Measurements from ENCODE around the gene SRRM2. TPM values are rescaled to one million over a fixed set of nuclear protein-coding genes. Genes with fewer than 3 reads are reported as not detected.

SRRM2 gene
- polyA plus RNA-seq, 4 donors, result 329 to 655 (median 496) TPM

DNA sequence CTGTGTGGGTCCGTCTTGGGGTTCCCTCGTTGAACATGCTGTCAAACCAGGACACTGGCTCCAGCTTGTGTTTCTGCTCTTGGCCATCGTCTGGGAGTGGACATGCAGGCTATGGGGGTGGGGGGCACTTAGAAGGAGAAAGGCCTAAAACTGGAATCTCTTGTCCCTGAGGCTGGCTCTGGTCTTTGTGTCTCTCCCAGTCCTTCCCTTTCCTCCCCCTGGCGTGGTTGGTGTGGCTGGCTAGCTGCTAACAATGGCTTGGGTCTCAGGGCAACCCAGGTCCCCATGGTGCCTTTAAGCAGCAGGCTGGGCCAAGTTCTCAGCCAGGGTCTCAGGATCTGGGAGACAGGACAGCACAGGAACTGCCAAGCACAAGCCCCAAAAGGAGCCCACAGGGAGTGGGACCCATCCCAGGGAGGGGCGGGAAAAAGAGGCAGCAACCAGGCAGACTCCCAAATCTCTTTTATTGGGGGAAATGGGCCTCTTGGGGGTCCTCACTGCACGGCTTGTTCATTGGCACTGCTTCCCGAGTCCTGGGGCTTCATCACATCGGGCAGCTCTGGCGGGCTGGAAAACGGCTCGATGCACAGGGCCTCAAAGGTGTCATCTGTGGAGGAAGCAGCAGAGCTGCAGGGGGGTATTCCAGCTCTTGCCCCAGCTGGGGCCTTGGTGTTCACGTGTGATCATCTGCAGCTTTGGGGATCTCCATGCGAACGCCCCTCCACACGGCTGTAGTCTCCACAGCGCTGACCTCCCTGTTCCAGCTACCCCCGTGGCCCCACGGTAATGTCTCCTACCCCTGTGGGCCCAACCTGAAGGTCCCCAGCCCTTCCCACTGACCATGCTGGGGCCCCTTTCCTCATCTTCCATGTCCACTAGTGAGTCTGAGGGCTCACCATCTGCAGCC lies 19.3 kb downstream of the SRRM2 start:
- Histone ChIP-seq H3K36me3 (ENCODE audit: control insufficient read depth in 3 of 3, insufficient read depth in 2 of 3, low read depth in 1 of 3, low read length in 3 of 3) (peaks cover 19 to 88% (median 26%) of the 10 kb centered on the region in 3 donors), H3K9me3 (ENCODE audit: control insufficient read depth in 2 of 2, insufficient read depth in 1 of 2, low read depth in 1 of 2, low read length in 1 of 2) (no peaks in the 10 kb centered on the region), H3K27me3 (ENCODE audit: control insufficient read depth in 3 of 3, insufficient read depth in 3 of 3, low read length in 3 of 3) (no peaks in the 10 kb centered on the region), H3K27ac (ENCODE audit: low read depth in 1 of 3, low read length in 2 of 3) (no peak overlapping the region), H3K4me3 (ENCODE audit: low read depth in 1 of 3, low read length in 3 of 3) (no peak overlapping the region), H3K4me1 (ENCODE audit: control insufficient read depth in 3 of 3, insufficient read depth in 2 of 3, low read depth in 1 of 3, low read length in 2 of 3) (peaks cover 0 to 12% (median 0%) of the 10 kb centered on the region in 3 donors)
- DNase-seq, result no peak
- WGBS, 3 donors, result 78 to 85% (median 78%) methylated on average over 14 to 18 of the region's 18 CpGs
- no peak for FAIRE-seq

- no peak overlapping the region for H3K27ac ChIP-seq (ENCODE audit: low read depth in 1 of 3, low read length in 2 of 3)
- H3K4me1 ChIP-seq (ENCODE audit: control insufficient read depth in 3 of 3, insufficient read depth in 2 of 3, low read depth in 1 of 3, low read length in 2 of 3), result peaks cover 0 to 14% (median 3%) of the 10 kb centered on the region in 3 donors
- no peak overlapping the region for H3K4me3 ChIP-seq (ENCODE audit: low read depth in 1 of 3, low read length in 3 of 3)
- peaks cover 8 to 72% (median 22%) of the 10 kb centered on the region in 3 donors for H3K36me3 ChIP-seq (ENCODE audit: control insufficient read depth in 3 of 3, insufficient read depth in 2 of 3, low read depth in 1 of 3, low read length in 3 of 3)
- DNase-seq (no peak), FAIRE-seq (no peak)
- no peaks in the 10 kb centered on the region for H3K9me3 ChIP-seq (ENCODE audit: control insufficient read depth in 2 of 2, insufficient read depth in 1 of 2, low read depth in 1 of 2, low read length in 1 of 2)
- no peaks in the 10 kb centered on the region for H3K27me3 ChIP-seq (ENCODE audit: control insufficient read depth in 3 of 3, insufficient read depth in 3 of 3, low read length in 3 of 3)
- 82 to 90% (median 85%) methylated on average over 12 of the region's 12 CpGs for WGBS, 3 donors
Measured at GRCh38 chr16:2773188-2773968, 20.9 kb downstream of the SRRM2 start.

GRCh38 chr16:2774161-2774891 lies 21.9 kb downstream of the SRRM2 start:
- Histone ChIP-seq H3K9me3 (ENCODE audit: control insufficient read depth in 2 of 2, insufficient read depth in 1 of 2, low read depth in 1 of 2, low read length in 1 of 2) (no peaks in the 10 kb centered on the region), H3K36me3 (ENCODE audit: control insufficient read depth in 3 of 3, insufficient read depth in 2 of 3, low read depth in 1 of 3, low read length in 3 of 3) (peaks cover 3 to 62% (median 17%) of the 10 kb centered on the region in 3 donors), H3K27ac (ENCODE audit: low read depth in 1 of 3, low read length in 2 of 3) (no peak overlapping the region), H3K4me1 (ENCODE audit: control insufficient read depth in 3 of 3, insufficient read depth in 2 of 3, low read depth in 1 of 3, low read length in 2 of 3) (peaks cover 0 to 20% (median 3%) of the 10 kb centered on the region in 3 donors), H3K27me3 (ENCODE audit: control insufficient read depth in 3 of 3, insufficient read depth in 3 of 3, low read length in 3 of 3) (no peaks in the 10 kb centered on the region), H3K4me3 (ENCODE audit: low read depth in 1 of 3, low read length in 3 of 3) (no peak overlapping the region)
- WGBS, 3 donors, result 74 to 85% (median 77%) methylated on average over 7 of the region's 7 CpGs
- FAIRE-seq, result no peak
- no peak for DNase-seq

DNA sequence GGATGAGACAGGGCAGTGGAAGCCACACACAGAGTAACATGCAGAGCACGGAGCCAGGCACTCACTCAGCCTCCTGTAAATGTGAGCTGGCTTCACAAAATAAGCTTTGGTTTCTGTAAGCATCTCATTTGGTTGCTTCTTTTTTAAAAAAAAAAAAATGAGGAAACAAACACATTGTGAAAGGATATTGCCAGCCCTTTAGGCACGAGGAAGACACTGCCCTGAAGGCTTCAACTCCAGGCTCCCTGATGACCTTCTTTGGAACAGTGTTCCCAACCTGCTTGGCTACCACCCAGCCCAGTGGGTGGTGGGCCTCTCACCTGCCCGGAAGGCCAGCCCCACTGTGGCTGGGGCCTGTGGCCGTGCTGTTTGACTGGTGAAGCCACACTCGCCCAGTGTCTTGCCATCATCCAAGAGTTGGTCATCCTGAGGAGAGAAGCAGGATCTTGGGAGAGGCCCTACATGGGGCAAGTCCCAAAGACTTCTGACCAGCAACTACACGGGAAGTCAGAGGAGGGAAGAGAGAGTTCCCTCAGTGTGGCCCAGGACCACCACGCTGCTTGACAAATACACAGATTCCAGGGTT lies 22.8 kb downstream of the SRRM2 start:
- peaks cover 2 to 53% (median 8%) of the 10 kb centered on the region in 3 donors for H3K36me3 ChIP-seq (ENCODE audit: control insufficient read depth in 3 of 3, insufficient read depth in 2 of 3, low read depth in 1 of 3, low read length in 3 of 3)
- H3K27ac ChIP-seq (ENCODE audit: low read depth in 1 of 3, low read length in 2 of 3), result no peak overlapping the region
- no peaks in the 10 kb centered on the region for H3K9me3 ChIP-seq (ENCODE audit: control insufficient read depth in 2 of 2, insufficient read depth in 1 of 2, low read depth in 1 of 2, low read length in 1 of 2)
- DNase-seq, result no peak
- peaks cover 0 to 20% (median 3%) of the 10 kb centered on the region in 3 donors for H3K4me1 ChIP-seq (ENCODE audit: control insufficient read depth in 3 of 3, insufficient read depth in 2 of 3, low read depth in 1 of 3, low read length in 2 of 3)
- WGBS, 3 donors, result 79 to 84% (median 79%) methylated on average over 7 of the region's 7 CpGs
- H3K27me3 ChIP-seq (ENCODE audit: control insufficient read depth in 3 of 3, insufficient read depth in 3 of 3, low read length in 3 of 3), result no peaks in the 10 kb centered on the region
- no peak for FAIRE-seq
- H3K4me3 ChIP-seq (ENCODE audit: low read depth in 1 of 3, low read length in 3 of 3), result no peak overlapping the region

GRCh38 chr16:2775765-2776499 lies 23.5 kb downstream of the SRRM2 start:
- Histone ChIP-seq H3K36me3 (ENCODE audit: control insufficient read depth in 3 of 3, insufficient read depth in 2 of 3, low read depth in 1 of 3, low read length in 3 of 3) (peaks cover 0 to 46% (median 2%) of the 10 kb centered on the region in 3 donors), H3K27me3 (ENCODE audit: control insufficient read depth in 3 of 3, insufficient read depth in 3 of 3, low read length in 3 of 3) (no peaks in the 10 kb centered on the region), H3K4me3 (ENCODE audit: low read depth in 1 of 3, low read length in 3 of 3) (peak overlapping the region; percentile 61 to 98 (median 74)), H3K4me1 (ENCODE audit: control insufficient read depth in 3 of 3, insufficient read depth in 2 of 3, low read depth in 1 of 3, low read length in 2 of 3) (peaks cover 0 to 20% (median 3%) of the 10 kb centered on the region in 3 donors), H3K9me3 (ENCODE audit: control insufficient read depth in 2 of 2, insufficient read depth in 1 of 2, low read depth in 1 of 2, low read length in 1 of 2) (no peaks in the 10 kb centered on the region), H3K27ac (ENCODE audit: low read depth in 1 of 3, low read length in 2 of 3) (no peak overlapping the region)
- DNase-seq (no peak), FAIRE-seq (no peak)
- 46 to 48% (median 47%) methylated on average over 11 of the region's 11 CpGs for WGBS, 3 donors

- Histone ChIP-seq H3K9me3 (ENCODE audit: control insufficient read depth in 2 of 2, insufficient read depth in 1 of 2, low read depth in 1 of 2, low read length in 1 of 2) (no peaks in the 10 kb centered on the region), H3K27ac (ENCODE audit: low read depth in 1 of 3, low read length in 2 of 3) (peak overlapping the region; percentile 36 to 77 (median 62)), H3K4me1 (ENCODE audit: control insufficient read depth in 3 of 3, insufficient read depth in 2 of 3, low read depth in 1 of 3, low read length in 2 of 3) (peaks cover 0 to 20% (median 3%) of the 10 kb centered on the region in 3 donors), H3K27me3 (ENCODE audit: control insufficient read depth in 3 of 3, insufficient read depth in 3 of 3, low read length in 3 of 3) (peaks cover 0 to 3% (median 0%) of the 10 kb centered on the region in 3 donors), H3K4me3 (ENCODE audit: low read depth in 1 of 3, low read length in 3 of 3) (peak overlapping the region; percentile 61 to 98 (median 74)), H3K36me3 (ENCODE audit: control insufficient read depth in 3 of 3, insufficient read depth in 2 of 3, low read depth in 1 of 3, low read length in 3 of 3) (peaks cover 0 to 39% (median 0%) of the 10 kb centered on the region in 3 donors)
- 0 to 1% (median 0%) methylated on average over 60 to 72 of the region's 72 CpGs for WGBS, 3 donors
- no peak for FAIRE-seq
- DNase-seq, result peak in 1 of 2 donors; percentile 68
Measured at GRCh38 chr16:2776500-2777139, 24.2 kb downstream of the SRRM2 start.

DNA sequence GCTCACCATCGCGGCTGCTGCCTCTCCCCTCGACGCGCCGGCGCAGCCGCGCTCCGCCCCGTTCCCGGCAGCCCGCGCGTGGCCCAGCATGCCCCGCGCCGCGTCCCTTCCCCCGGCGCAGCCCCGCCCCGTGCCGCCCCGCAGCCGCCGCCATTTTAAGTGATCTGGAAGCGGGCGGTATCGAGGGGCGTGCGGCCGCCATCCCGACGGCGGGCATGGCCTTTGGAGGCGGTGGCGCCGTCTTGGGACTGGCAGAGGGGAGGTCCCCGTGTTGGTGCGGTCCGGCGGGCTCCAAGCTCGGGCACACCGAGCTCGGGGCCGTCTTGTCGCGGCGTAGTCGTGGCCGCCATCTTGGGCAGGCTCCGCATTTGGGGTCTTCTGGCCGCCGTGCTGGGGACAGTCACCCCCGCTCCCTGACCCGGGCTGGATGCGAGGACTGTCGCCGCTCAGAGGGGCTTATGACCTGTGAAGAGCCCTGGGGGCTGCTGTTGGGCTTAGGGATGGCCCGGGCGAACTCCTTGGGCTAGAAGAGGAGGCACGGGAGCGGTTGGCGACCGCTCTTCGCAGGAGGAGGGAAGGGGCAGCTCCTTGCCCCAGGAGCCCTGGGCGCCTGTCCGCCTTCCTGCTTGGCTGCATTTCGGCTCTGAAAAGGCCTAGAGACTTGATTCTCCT lies 24.9 kb downstream of the SRRM2 start, which contains the start of gene ELOB:
Gene ELOB, minus strand, starts transcription at position 50 of the 672 bp plus-strand sequence. Its CDS starts 41 bp downstream, at position 9.
- Histone ChIP-seq H3K27ac (ENCODE audit: low read depth in 1 of 3, low read length in 2 of 3) (peak within 1 kb of the TSS; percentile 97 to 100 (median 100)), H3K36me3 (ENCODE audit: control insufficient read depth in 3 of 3, insufficient read depth in 2 of 3, low read depth in 1 of 3, low read length in 3 of 3) (peaks cover 0 to 32% (median 0%) of the 10 kb centered on the region in 3 donors), H3K4me1 (ENCODE audit: control insufficient read depth in 3 of 3, insufficient read depth in 2 of 3, low read depth in 1 of 3, low read length in 2 of 3) (peaks cover 0 to 20% (median 3%) of the 10 kb centered on the region in 3 donors), H3K9me3 (ENCODE audit: control insufficient read depth in 2 of 2, insufficient read depth in 1 of 2, low read depth in 1 of 2, low read length in 1 of 2) (no peaks in the 10 kb centered on the region), H3K27me3 (ENCODE audit: control insufficient read depth in 3 of 3, insufficient read depth in 3 of 3, low read length in 3 of 3) (peaks cover 0 to 4% (median 0%) of the 10 kb centered on the region in 3 donors), H3K4me3 (ENCODE audit: low read depth in 1 of 3, low read length in 3 of 3) (peak within 1 kb of the TSS; percentile 61 to 99 (median 98))
- 0 to 1% (median 1%) methylated on average over 32 to 70 of the region's 70 CpGs for WGBS, 3 donors
- DNase-seq (peak; percentile 85 to 96), FAIRE-seq (no peak)
